Endothelial cell of umbilical vein (primary cell): Measurements from ENCODE around the gene ACTG1. TPM values are rescaled to one million over a fixed set of nuclear protein-coding genes. Genes with fewer than 3 reads are reported as not detected.

Source experiments
- BruUV-seq: library from RNA; stranded (reverse); fragments of 400-500 nt; replicated peaks from 2 replicates; lab custom pipeline; 2021; lab: Mats Ljungman, UMichigan
- CTCF ChIA-PET: fragments of 300-600, 350-600 bp; sonication (Branson Sonifier 250); formaldehyde crosslinking; loops from one replicate; lab custom pipeline; 2021; ENCODE audit warnings: antibody characterized with exemption, inconsistent platforms; lab: Charles Lee
- POLR2A ChIA-PET: fragments of 300-600, 350-600 bp; sonication (Branson Sonifier 250); formaldehyde crosslinking; loops from one replicate; lab custom pipeline; 2021; ENCODE audit warnings: antibody characterized with exemption, inconsistent platforms; lab: Charles Lee
- DNase-seq: peaks from one replicate; pipeline ENCODE4 v3.0.0-alpha.2; 2011; ENCODE audit warnings: low read depth, low spot score
- FAIRE-seq: peaks from 2 replicates; lab custom pipeline; 2011; peaks lifted over from hg19 to GRCh38; lab: Jason Lieb, UNC
- H2AFZ ChIP-seq: 2 replicates; pipeline ENCODE4 v1.6.0; 2012; ENCODE audit warnings: low read depth, low read length, control low read depth, inconsistent platforms
- H3K27ac ChIP-seq: 2 replicates; pipeline ENCODE4 v1.5.1; 2011; ENCODE audit warnings: low read depth, mild to moderate bottlenecking, control low read depth, low read length, moderate library complexity; ENCODE audit not compliant: insufficient read depth
- H3K27me3 ChIP-seq, 2 experiments: 2 replicates each; pipeline versions ENCODE4 v1.6.0 to v1.6.1; 2011; ENCODE audit warnings: low read length in 2 of 2, mixed read lengths in 1 of 2; ENCODE audit not compliant: control insufficient read depth in 2 of 2, insufficient read depth in 2 of 2
- H3K36me3 ChIP-seq, 2 experiments: 2 replicates in 1 of 2; 3 replicates in 1 of 2; pipeline ENCODE4 v1.5.1; 2011; ENCODE audit warnings: low read length in 2 of 2, mild to moderate bottlenecking in 1 of 2, moderate library complexity in 1 of 2; ENCODE audit not compliant: control insufficient read depth in 2 of 2, insufficient read depth in 2 of 2; ENCODE audit errors: extremely low read depth in 1 of 2
- H3K4me1 ChIP-seq: 3 replicates; pipeline ENCODE4 v1.5.1; 2011; ENCODE audit warnings: mild to moderate bottlenecking, low read length; ENCODE audit not compliant: control insufficient read depth, insufficient read depth; ENCODE audit errors: extremely low read depth
- H3K4me2 ChIP-seq: 2 replicates; pipeline ENCODE4 v1.6.1; 2011; ENCODE audit warnings: low read length, control low read depth, mixed read lengths; ENCODE audit not compliant: insufficient read depth
- H3K4me3 ChIP-seq, 3 experiments: fragments of 200-600 bp in 1 of 3; sonication (generic), shearing (Covaris generic) in 1 of 3; replicated peaks in 1 of 3; 2 replicates each; pipeline ENCODE4 v1.5.1; 2011 to 2016; ENCODE audit warnings: control low read depth in 3 of 3, low read length in 3 of 3, mild to moderate bottlenecking in 2 of 3, inconsistent platforms in 1 of 3, low read depth in 1 of 3, moderate library complexity in 1 of 3; ENCODE audit not compliant: insufficient read depth in 1 of 3
- H3K79me2 ChIP-seq: 2 replicates; pipeline ENCODE4 v1.6.0; 2012; ENCODE audit warnings: low read length, inconsistent platforms; ENCODE audit not compliant: control insufficient read depth, insufficient read depth
- H3K9ac ChIP-seq: replicated peaks from 2 replicates; pipeline ENCODE3; 2011; ENCODE audit warnings: low read length, control low read depth; ENCODE audit not compliant: insufficient read depth; ENCODE audit errors: extremely low read depth
- H3K9me1 ChIP-seq: replicated peaks from 3 replicates; pipeline ENCODE4 v1.6.0; 2011; ENCODE audit warnings: mild to moderate bottlenecking, low read length; ENCODE audit not compliant: control insufficient read depth, insufficient read depth; ENCODE audit errors: extremely low read depth
- H3K9me3 ChIP-seq: replicated peaks from 2 replicates; pipeline ENCODE4 v1.5.1; 2012; ENCODE audit warnings: low read length, inconsistent platforms; ENCODE audit not compliant: control insufficient read depth, insufficient read depth
- H4K20me1 ChIP-seq: replicated peaks from 2 replicates; pipeline ENCODE3; 2011; ENCODE audit warnings: mild to moderate bottlenecking, low read length; ENCODE audit not compliant: control insufficient read depth, insufficient read depth; ENCODE audit errors: extremely low read depth
- CTCF ChIP-seq, 2 donors: IDR thresholded peaks; 1 replicate in 1 of 2; 2 replicates in 1 of 2; pipeline ENCODE4 v1.5.1; 2011; ENCODE audit warnings: low read length in 2 of 2, mild to moderate bottlenecking in 2 of 2, moderate library complexity in 2 of 2, control low read depth in 1 of 2, inconsistent platforms in 1 of 2, low read depth in 1 of 2; ENCODE audit not compliant: insufficient read depth in 1 of 2; ENCODE audit errors: extremely low read depth in 1 of 2
- EZH2 ChIP-seq: IDR thresholded peaks from 2 replicates; pipeline ENCODE4 v1.6.1; 2012; ENCODE audit warnings: borderline replicate concordance, low read depth, mild to moderate bottlenecking, moderate library complexity, low read length, inconsistent platforms; ENCODE audit not compliant: severe bottlenecking
- JUN ChIP-seq: IDR thresholded peaks from 2 replicates; pipeline ENCODE4 v1.6.1; 2011; ENCODE audit warnings: borderline replicate concordance, low read depth; ENCODE audit not compliant: insufficient read length, insufficient read depth
- MYC ChIP-seq: IDR thresholded peaks from one replicate; pipeline ENCODE4 v1.6.1; 2011; ENCODE audit warnings: mild to moderate bottlenecking, low read depth, low read length
- POLR2A ChIP-seq: IDR thresholded peaks from 2 replicates; pipeline ENCODE4 v1.6.1; 2012; ENCODE audit warnings: low read depth, mild to moderate bottlenecking, control low read depth, low read length
- POLR2AphosphoS5 ChIP-seq: IDR thresholded peaks from 2 replicates; pipeline ENCODE4 v1.6.1; 2012; ENCODE audit warnings: low read depth, mild to moderate bottlenecking, control low read depth, low read length, moderate library complexity; ENCODE audit not compliant: insufficient read depth
- dilution Hi-C: fragments of 300-500 bp; cut with MboI; formaldehyde crosslinking; loops from one replicate; pipeline ENCODE4 v1.15.0; 2019; ENCODE audit warnings: low sequenced_read_pairs; ENCODE audit not compliant: extremely low pct_ligation_motif_present
- intact Hi-C: fragments of 100-400 bp; cut with micrococcal nuclease; formaldehyde crosslinking; loops from one replicate; pipeline ENCODE4 v1.10.0; 2022
- polyA plus RNA-seq, 4 experiments: library from polyadenylated mRNA; depleted of rRNA in 3 of 4; stranded (reverse) in 3 of 4; unstranded in 1 of 4; fragments of >200 nt; gene quantifications; 2 replicates each; pipeline versions ENCODE4 v1.2.1 to v1.2.3, GENCODE V29; 2011 to 2012; ENCODE audit warnings: missing spikeins in 1 of 4
- total RNA-seq: library from RNA; stranded (reverse); gene quantifications from 2 replicates; pipeline ENCODE4 v1.2.3, GENCODE V29; 2021

The ACTG1 gene
- total and polyA plus RNA-seq, 2 donors (not counting 3 experiments of a cell fraction or from before 2014, with no cell fraction given), result 6,127 to 10,663 TPM

GRCh38 chr17:81540676-81541027 lies 28.1 kb upstream of the ACTG1 start:
- H3K27me3 ChIP-seq, result peaks cover 5 to 18% of the 10 kb centered on the region in 2 experiments
- peaks cover 3% of the 10 kb centered on the region for H3K4me1 ChIP-seq
- no peaks in the 10 kb centered on the region for H3K9me3 ChIP-seq
- TF ChIP-seq POLR2A (no peak), JUN (no peak), MYC (no peak), CTCF (IDR thresholded peaks at IDR 0.05; ENCODE audit: extremely low read depth in 1 of 2, insufficient read depth in 1 of 2, low read depth in 1 of 2, low read length in 2 of 2) (no peak), EZH2 (no peak), POLR2AphosphoS5 (no peak)
- H3K9ac ChIP-seq, result no peak overlapping the region
- no peaks in the 10 kb centered on the region for H3K9me1 ChIP-seq
- POLR2A ChIA-PET, result no interaction called here
- no peak overlapping the region for H3K4me3 ChIP-seq
- no peaks in the 10 kb centered on the region for H4K20me1 ChIP-seq
- H2AFZ ChIP-seq, result no peak overlapping the region
- H3K27ac ChIP-seq, result no peak overlapping the region
- no TSS peak for BruUV-seq
- dilution Hi-C loops, result no loop called here
- FAIRE-seq, result no peak
- H3K36me3 ChIP-seq, result peaks cover 5 to 45% of the 10 kb centered on the region in 2 experiments
- no peak for DNase-seq
- CTCF ChIA-PET, result no interaction called here
- H3K79me2 ChIP-seq, result no peaks in the 10 kb centered on the region
- H3K4me2 ChIP-seq, result no peak overlapping the region
- intact Hi-C loops, result no loop called here
